Measurements from ENCODE around the gene HIBCH. TPM values are rescaled to one million over a fixed set of nuclear protein-coding genes. Genes with fewer than 3 reads are reported as not detected.

HIBCH gene
- total and polyA plus RNA-seq, 2 of the 13 experiments (the other 11 are each of a cell fraction or from before 2014, with no cell fraction given): 18.8 to 49.5 TPM

- WGBS (ENCODE audit: low lambda C conversion rate): 40% methylated on average over 2 of the region's 2 CpGs
- FAIRE-seq: no peak
- BruUV-seq (replicated peaks): no TSS peak
- Histone ChIP-seq H2AFZ (ENCODE audit: low read length) (no peak overlapping the region), H3K79me2 (ENCODE audit: insufficient read depth, low read length) (peaks cover 2% of the 10 kb centered on the region), H3K9ac (ENCODE audit: insufficient read depth, low read depth, low read length) (no peak overlapping the region), H3K9me3 (ENCODE audit: low read length) (no peaks in the 10 kb centered on the region), H3K4me3 (replicated peaks in 1 of 3; ENCODE audit: insufficient read depth in 1 of 3, low read depth in 2 of 3, low read length in 3 of 3) (no peak overlapping the region), H3K4me2 (ENCODE audit: low read depth, low read length) (no peak overlapping the region), H3K27me3 (ENCODE audit: control insufficient read depth in 1 of 2, insufficient read depth in 2 of 2, low read length in 2 of 2) (no peaks in the 10 kb centered on the region), H4K20me1 (ENCODE audit: insufficient read depth, low read length) (no peaks in the 10 kb centered on the region), H3K36me3 (replicated peaks in 1 of 2; ENCODE audit: control insufficient read depth in 1 of 2, insufficient read depth in 2 of 2, low read length in 2 of 2) (no peaks in the 10 kb centered on the region), H3K4me1 (ENCODE audit: insufficient read depth, low read length) (peaks cover 67% of the 10 kb centered on the region), H3K27ac (ENCODE audit: extremely low read length, insufficient read depth, low read length) (no peak overlapping the region)
- no peak for ATAC-seq
- intact Hi-C loops (cut with micrococcal nuclease; ENCODE audit: unreplicated experiment): loop anchor here (5.0 kb wide), 1 partner anchor 172 kb away; no protein-coding TSS in a partner anchor
- POLR2A ChIA-PET: interaction anchor here (1.0 to 1.1 kb wide), 2 partner anchors 13 to 21 kb away, joined by 3 to 8 read pairs; partner anchors contain the start of gene HIBCH
- CTCF ChIA-PET (ENCODE audit: low intra/inter-chr PET ratio, low total read pairs): no interaction called here
- in situ Hi-C loops (cut with HindIII; ENCODE audit: extremely low pct_ligation_motif_present, low pct_unique_long_range_greater_than_20kb): loop anchor here (25.0 kb wide), 1 partner anchor 172 kb away; no protein-coding TSS in a partner anchor
- TF ChIP-seq BORCS8-MEF2B (CRISPR knock-in tag; IDR thresholded peaks at IDR 0.05) (no peak), SAP130 (CRISPR knock-in tag; IDR thresholded peaks at IDR 0.05; ENCODE audit: low read depth) (peak; percentile 26; the same call in 1 of the 2 replicates), ZNF644 (CRISPR knock-in tag; IDR thresholded peaks at IDR 0.05; ENCODE audit: low read depth) (0 out of 2 replicates have a peak, but pooled peaks have one; percentile 36), TCF7L2 (IDR thresholded peaks at IDR 0.05; ENCODE audit: low read depth, low read length) (no peak), PATZ1 (CRISPR knock-in tag; IDR thresholded peaks at IDR 0.05) (peak; percentile 56), EHMT2 (IDR thresholded peaks at IDR 0.05; ENCODE audit: borderline replicate concordance, low read depth, low read length) (peak; percentile 55; the same call in 1 of the 2 replicates)
- DNase-seq (ENCODE audit: low spot score): peak; percentile 77
These were observed 20.7 kb upstream of the HIBCH start for GRCh38 chr2:190340369-190340768.

- in situ Hi-C loops (cut with HindIII; ENCODE audit: extremely low pct_ligation_motif_present, low pct_unique_long_range_greater_than_20kb) (loop anchor here (25.0 kb wide), 1 partner anchor 173 kb away; no protein-coding TSS in a partner anchor), intact Hi-C loops (cut with micrococcal nuclease; ENCODE audit: unreplicated experiment) (loop anchor here (10.0 kb wide), 2 partner anchors 305 to 675 kb away; partner anchors contain the start of genes NAB1 and STAT1)
- Histone ChIP-seq H4K20me1 (ENCODE audit: insufficient read depth, low read length) (no peaks in the 10 kb centered on the region), H3K9ac (ENCODE audit: insufficient read depth, low read depth, low read length) (no peak overlapping the region), H3K9me3 (ENCODE audit: low read length) (no peaks in the 10 kb centered on the region), H3K27ac (ENCODE audit: extremely low read length, insufficient read depth, low read length) (no peak overlapping the region), H3K36me3 (replicated peaks in 1 of 2; ENCODE audit: control insufficient read depth in 1 of 2, insufficient read depth in 2 of 2, low read length in 2 of 2) (no peaks in the 10 kb centered on the region), H3K4me3 (replicated peaks in 1 of 3; ENCODE audit: insufficient read depth in 1 of 3, low read depth in 2 of 3, low read length in 3 of 3) (no peak overlapping the region), H3K4me1 (ENCODE audit: insufficient read depth, low read length) (peaks cover 67% of the 10 kb centered on the region), H3K4me2 (ENCODE audit: low read depth, low read length) (no peak overlapping the region), H2AFZ (ENCODE audit: low read length) (no peak overlapping the region), H3K79me2 (ENCODE audit: insufficient read depth, low read length) (peaks cover 2% of the 10 kb centered on the region), H3K27me3 (ENCODE audit: control insufficient read depth in 1 of 2, insufficient read depth in 2 of 2, low read length in 2 of 2) (no peaks in the 10 kb centered on the region)
- POLR2A ChIA-PET: interaction anchor here (1.0 kb wide), 1 partner anchor 20 kb away, joined by 4 read pairs; the partner anchor contains the start of gene HIBCH
- DNase-seq (ENCODE audit: low spot score) (no peak), ATAC-seq (no peak), FAIRE-seq (no peak)
- 96% methylated on average over 1 of the region's 1 CpG for WGBS (ENCODE audit: low lambda C conversion rate)
- BruUV-seq (replicated peaks): no TSS peak
- TF ChIP-seq ZNF7 (CRISPR knock-in tag; IDR thresholded peaks at IDR 0.05): peak; percentile 52; the same call in 1 of the 2 replicates
- TF ChIP-seq MED1 (CRISPR knock-in tag; IDR thresholded peaks at IDR 0.05): no peak
- CTCF ChIA-PET (ENCODE audit: low intra/inter-chr PET ratio, low total read pairs): no interaction called here
These were observed 19.8 kb upstream of the HIBCH start for GRCh38 chr2:190339394-190339793.
